Trophoblast cell (in vitro differentiated cells and primary cell): ENCODE measurements around the gene TTC28.

Experiments used
- DNase-seq, 2 donors: peaks; one replicate each; pipeline ENCODE4 v3.0.0-alpha.2; 2016
- H2AFZ ChIP-seq: 2 replicates; pipeline ENCODE4 v1.6.1; 2013; ENCODE audit warnings: low read length, moderate library complexity, mild to moderate bottlenecking; ENCODE audit not compliant: insufficient read depth, poor library complexity
- H2AK5ac ChIP-seq: 2 replicates; pipeline ENCODE4 v1.6.1; 2013; ENCODE audit warnings: mild to moderate bottlenecking, low read length
- H2BK120ac ChIP-seq: 2 replicates; pipeline ENCODE4 v1.6.1; 2013; ENCODE audit warnings: low read length, mild to moderate bottlenecking, moderate library complexity; ENCODE audit not compliant: insufficient read depth, poor library complexity
- H2BK12ac ChIP-seq: 2 replicates; pipeline ENCODE4 v1.6.1; 2013; ENCODE audit warnings: mild to moderate bottlenecking, low read length, moderate library complexity
- H2BK5ac ChIP-seq: 2 replicates; pipeline ENCODE4 v1.6.1; 2013; ENCODE audit warnings: low read length, low read depth, moderate library complexity, mild to moderate bottlenecking; ENCODE audit not compliant: poor library complexity
- H3K14ac ChIP-seq: 2 replicates; pipeline ENCODE4 v1.6.1; 2013; ENCODE audit warnings: mild to moderate bottlenecking, low read length
- H3K18ac ChIP-seq: 2 replicates; pipeline ENCODE4 v1.6.1; 2013; ENCODE audit warnings: mild to moderate bottlenecking, low read length
- H3K23ac ChIP-seq: 2 replicates; pipeline ENCODE4 v1.6.1; 2013; ENCODE audit warnings: low read length
- H3K27ac ChIP-seq: 2 replicates; pipeline ENCODE4 v1.5.1; 2013; ENCODE audit warnings: low read depth, mild to moderate bottlenecking, inconsistent platforms, low read length, moderate library complexity
- H3K27me3 ChIP-seq: 2 replicates; pipeline ENCODE4 v1.6.1; 2013; ENCODE audit warnings: inconsistent platforms, mild to moderate bottlenecking, low read length, moderate library complexity; ENCODE audit not compliant: insufficient read depth
- H3K36me3 ChIP-seq, 2 experiments: 1 replicate in 1 of 2; 2 replicates in 1 of 2; pipeline ENCODE4 v1.6.1; 2013; ENCODE audit warnings: low read length in 2 of 2, mild to moderate bottlenecking in 2 of 2, moderate library complexity in 1 of 2; ENCODE audit not compliant: insufficient read depth in 2 of 2, control insufficient read depth in 1 of 2
- H3K4ac ChIP-seq: 2 replicates; pipeline ENCODE4 v1.6.1; 2013; ENCODE audit warnings: low read depth, mild to moderate bottlenecking, low read length, moderate library complexity
- H3K4me1 ChIP-seq, 2 experiments: 1 replicate in 1 of 2; 2 replicates in 1 of 2; pipeline ENCODE4 v1.6.1; 2013; ENCODE audit warnings: low read length in 2 of 2, mild to moderate bottlenecking in 2 of 2, moderate library complexity in 1 of 2; ENCODE audit not compliant: insufficient read depth in 2 of 2, control insufficient read depth in 1 of 2
- H3K4me2 ChIP-seq: 2 replicates; pipeline ENCODE4 v1.6.1; 2013; ENCODE audit warnings: inconsistent platforms, mild to moderate bottlenecking, low read length, moderate library complexity
- H3K4me3 ChIP-seq: 2 replicates; pipeline ENCODE4 v1.5.1; 2013; ENCODE audit warnings: mild to moderate bottlenecking, low read depth, low read length, inconsistent platforms
- H3K79me1 ChIP-seq: one replicate; pipeline ENCODE4 v1.6.1; 2013; ENCODE audit warnings: low read length
- H3K79me2 ChIP-seq: 2 replicates; pipeline ENCODE4 v1.6.1; 2013; ENCODE audit warnings: low read length, mild to moderate bottlenecking; ENCODE audit not compliant: control insufficient read depth, insufficient read depth, poor library complexity
- H3K9ac ChIP-seq: 2 replicates; pipeline ENCODE4 v1.6.1; 2013; ENCODE audit warnings: mild to moderate bottlenecking, low read length
- H3K9me3 ChIP-seq: 2 replicates; pipeline ENCODE4 v1.6.1; 2013; ENCODE audit warnings: low read depth, mild to moderate bottlenecking, control low read depth, inconsistent platforms, low read length; ENCODE audit not compliant: insufficient read depth
- H4K12ac ChIP-seq: 2 replicates; pipeline ENCODE4 v1.6.1; 2013; ENCODE audit warnings: low read depth, mild to moderate bottlenecking, low read length, moderate library complexity
- H4K8ac ChIP-seq: 2 replicates; pipeline ENCODE4 v1.6.1; 2013; ENCODE audit warnings: low read depth, mild to moderate bottlenecking, low read length, moderate library complexity
- H4K91ac ChIP-seq: one replicate; pipeline ENCODE4 v1.6.1; 2013; ENCODE audit warnings: low read depth, mild to moderate bottlenecking, low read length, moderate library complexity
- WGBS: extraction: QIAGEN DNeasy Blood & Tissue Kit; methylation state at CpG from one replicate; pipeline ENCODE4 v1.1.7; 2013; ENCODE audit warnings: missing lambda C conversion rate; ENCODE audit not compliant: insufficient read length, insufficient coverage; ENCODE audit errors: extremely low coverage; 5-methylcytosine and 5-hydroxymethylcytosine counted together

The TTC28 gene

DNA sequence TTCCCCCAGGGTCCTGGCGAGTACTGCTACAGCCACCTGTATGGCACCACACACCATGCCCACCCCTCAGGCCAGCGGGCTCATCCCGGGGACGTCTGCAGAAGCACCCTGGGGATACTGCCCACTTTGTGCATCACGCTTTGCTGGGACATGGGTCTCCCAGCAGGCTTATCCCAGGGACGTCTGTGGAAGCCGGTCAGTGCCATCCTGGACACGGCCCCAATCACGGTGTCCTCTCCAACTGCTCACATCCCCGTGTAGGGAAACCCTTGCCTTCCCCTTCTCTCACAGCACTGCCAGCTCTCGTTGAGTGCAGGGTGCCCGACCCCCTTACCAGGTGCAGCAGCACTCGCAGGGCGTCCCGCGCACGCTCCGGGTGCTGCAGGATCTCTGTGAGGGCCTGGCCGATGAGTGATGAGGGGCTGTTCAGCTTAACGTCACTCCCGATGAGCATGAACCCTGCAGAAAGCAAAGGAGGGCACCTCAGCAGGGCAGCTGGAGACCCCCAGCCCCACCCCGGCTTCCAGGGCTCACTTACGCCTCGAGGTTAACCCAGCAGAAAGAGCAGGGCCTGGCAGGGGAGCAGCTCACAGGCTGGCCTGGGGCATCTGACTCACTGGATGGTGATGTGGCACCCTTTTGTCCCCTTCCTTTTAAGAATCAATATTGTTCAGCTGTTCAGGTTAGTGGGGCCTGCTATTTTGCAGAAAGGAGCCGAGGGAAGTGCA is 683.7 kb downstream of the TTC28 start:
- Histone ChIP-seq H3K4me2 (no peak overlapping the region), H3K36me3 (peaks cover 0 to 9% of the 10 kb centered on the region in 2 experiments), H3K27ac (no peak overlapping the region), H2BK5ac (no peak overlapping the region), H3K4ac (no peak overlapping the region), H3K4me1 (peaks cover 0 to 5% of the 10 kb centered on the region in 2 experiments), H3K79me1 (no peaks in the 10 kb centered on the region), H3K18ac (no peak overlapping the region), H3K79me2 (no peaks in the 10 kb centered on the region), H3K14ac (no peak overlapping the region), H3K9me3 (no peaks in the 10 kb centered on the region), H3K23ac (no peak overlapping the region), H2AFZ (no peak overlapping the region), H4K8ac (no peak overlapping the region), H4K12ac (no peak overlapping the region), H4K91ac (no peak overlapping the region), H3K4me3 (no peak overlapping the region), H3K9ac (no peak overlapping the region), H2AK5ac (no peak overlapping the region), H3K27me3 (no peaks in the 10 kb centered on the region), H2BK120ac (no peak overlapping the region), H2BK12ac (no peak overlapping the region)
- DNase-seq: no peak
- WGBS: no CpG with 5 or more reads among the region's 25 CpGs

GRCh38 chr22:27994481-27995331 is 684.9 kb downstream of the TTC28 start:
- Histone ChIP-seq H3K4me1 (peaks cover 0 to 7% of the 10 kb centered on the region in 2 experiments), H3K4ac (no peak overlapping the region), H3K79me2 (no peaks in the 10 kb centered on the region), H3K79me1 (no peaks in the 10 kb centered on the region), H3K18ac (no peak overlapping the region), H3K27me3 (no peaks in the 10 kb centered on the region), H2AK5ac (no peak overlapping the region), H3K14ac (no peak overlapping the region), H3K4me3 (no peak overlapping the region), H3K9me3 (no peaks in the 10 kb centered on the region), H3K27ac (no peak overlapping the region), H3K4me2 (no peak overlapping the region), H3K36me3 (peaks cover 0 to 11% of the 10 kb centered on the region in 2 experiments), H2BK5ac (no peak overlapping the region), H3K23ac (no peak overlapping the region), H4K8ac (no peak overlapping the region), H2BK12ac (no peak overlapping the region), H2BK120ac (no peak overlapping the region), H2AFZ (no peak overlapping the region), H4K91ac (no peak overlapping the region), H3K9ac (no peak overlapping the region), H4K12ac (no peak overlapping the region)
- no peak for DNase-seq
- WGBS: no CpG with 5 or more reads among the region's 14 CpGs

- H2AK5ac ChIP-seq: no peak overlapping the region
- WGBS: no CpG with 5 or more reads among the region's 9 CpGs
- H4K12ac ChIP-seq: no peak overlapping the region
- H2AFZ ChIP-seq: no peak overlapping the region
- H3K4me3 ChIP-seq: no peak overlapping the region
- no peak overlapping the region for H3K4ac ChIP-seq
- DNase-seq: no peak
- H3K9ac ChIP-seq: no peak overlapping the region
- no peaks in the 10 kb centered on the region for H3K27me3 ChIP-seq
- H2BK12ac ChIP-seq: no peak overlapping the region
- H2BK5ac ChIP-seq: no peak overlapping the region
- H3K23ac ChIP-seq: no peak overlapping the region
- H3K36me3 ChIP-seq: peaks cover 0 to 12% of the 10 kb centered on the region in 2 experiments
- H3K14ac ChIP-seq: no peak overlapping the region
- no peaks in the 10 kb centered on the region for H3K79me1 ChIP-seq
- no peak overlapping the region for H2BK120ac ChIP-seq
- no peak overlapping the region for H4K91ac ChIP-seq
- no peaks in the 10 kb centered on the region for H3K79me2 ChIP-seq
- no peak overlapping the region for H3K27ac ChIP-seq
- no peak overlapping the region for H4K8ac ChIP-seq
- H3K4me1 ChIP-seq: peaks cover 0 to 7% of the 10 kb centered on the region in 2 experiments
- no peak overlapping the region for H3K4me2 ChIP-seq
- H3K9me3 ChIP-seq: no peaks in the 10 kb centered on the region
- H3K18ac ChIP-seq: no peak overlapping the region
Observed at GRCh38 chr22:27993774-27994350, 685.8 kb downstream of the TTC28 start.

- H4K8ac ChIP-seq: no peak overlapping the region
- no peak overlapping the region for H3K9ac ChIP-seq
- DNase-seq: no peak
- H3K9me3 ChIP-seq: no peaks in the 10 kb centered on the region
- H3K36me3 ChIP-seq: peaks cover 0 to 8% of the 10 kb centered on the region in 2 experiments
- H2BK120ac ChIP-seq: no peak overlapping the region
- H3K14ac ChIP-seq: no peak overlapping the region
- H3K4me1 ChIP-seq: peaks cover 0 to 7% of the 10 kb centered on the region in 2 experiments
- no peak overlapping the region for H2BK12ac ChIP-seq
- no peak overlapping the region for H2BK5ac ChIP-seq
- H2AK5ac ChIP-seq: no peak overlapping the region
- H4K91ac ChIP-seq: no peak overlapping the region
- no peak overlapping the region for H3K4me2 ChIP-seq
- no peak overlapping the region for H4K12ac ChIP-seq
- no peak overlapping the region for H3K27ac ChIP-seq
- H3K23ac ChIP-seq: no peak overlapping the region
- H3K79me2 ChIP-seq: no peaks in the 10 kb centered on the region
- no peak overlapping the region for H3K18ac ChIP-seq
- no peak overlapping the region for H3K4me3 ChIP-seq
- H3K27me3 ChIP-seq: no peaks in the 10 kb centered on the region
- no peaks in the 10 kb centered on the region for H3K79me1 ChIP-seq
- H2AFZ ChIP-seq: no peak overlapping the region
- no peak overlapping the region for H3K4ac ChIP-seq
- WGBS: no CpG with 5 or more reads among the region's 12 CpGs
Observed at GRCh38 chr22:27993201-27993635, 686.4 kb downstream of the TTC28 start.
